Upper lobe of left lung (tissue), 6 donors: Measurements from ENCODE around the gene NPDC1. TPM values are rescaled to one million over a fixed set of nuclear protein-coding genes. Genes with fewer than 3 reads are reported as not detected.

Source experiments
- ATAC-seq, 2 donors: fragments of 200-7000 bp; cut with Tn5 transposase; one replicate each; pipeline ENCODE4 v1.9.1; 2022; ENCODE audit warnings: mild to moderate bottlenecking in 2 of 2, moderate library complexity in 2 of 2; ENCODE audit not compliant: low FRiP score in 2 of 2
- DNase-seq, 2 donors: peaks; one replicate each; pipeline ENCODE4 v3.0.0-alpha.2; 2019 to 2020
- H3K27ac ChIP-seq, 4 donors: fragments of 200-600 bp; sonication (generic); one replicate each; pipeline ENCODE4 v1.5.1; 2016 to 2019
- H3K27me3 ChIP-seq, 4 donors: fragments of 200-600 bp; sonication (generic); one replicate each; pipeline ENCODE4 v1.5.1; 2017 to 2019
- H3K36me3 ChIP-seq, 4 donors: fragments of 200-600 bp; sonication (generic); one replicate each; pipeline ENCODE4 v1.5.1; 2016 to 2019
- H3K4me1 ChIP-seq, 4 donors: fragments of 200-600 bp; sonication (generic); one replicate each; pipeline ENCODE4 v1.5.1; 2018 to 2019
- H3K4me3 ChIP-seq, 4 donors: fragments of 200-600 bp; sonication (generic); one replicate each; pipeline ENCODE4 v1.5.1; 2017 to 2019; ENCODE audit warnings: mild to moderate bottlenecking in 2 of 4, moderate library complexity in 1 of 4
- H3K9me3 ChIP-seq, 4 donors: fragments of 200-600 bp; sonication (generic); one replicate each; pipeline ENCODE4 v1.5.1; 2018 to 2019
- EP300 ChIP-seq, 4 donors: sonication (generic); formaldehyde crosslinking; IDR thresholded peaks; one replicate each; pipeline ENCODE4 v1.5.1; 2017; ENCODE audit warnings: antibody characterized with exemption in 4 of 4, control low read depth in 2 of 4
- POLR2A ChIP-seq, 4 donors: fragments of 450-650 bp; IDR thresholded peaks; one replicate each; pipeline ENCODE4 v1.5.1; 2016 to 2017; ENCODE audit warnings: antibody characterized with exemption in 4 of 4, mild to moderate bottlenecking in 2 of 4
- POLR2AphosphoS5 ChIP-seq, 2 donors: sonication (generic); formaldehyde crosslinking; IDR thresholded peaks; one replicate each; pipeline ENCODE4 v1.5.1; 2017; ENCODE audit warnings: antibody characterized with exemption in 2 of 2
- WGBS, 2 donors: methylation state at CpG; one replicate each; pipeline ENCODE4 v1.1.5; 2017 to 2018; 5-methylcytosine and 5-hydroxymethylcytosine counted together
- total RNA-seq, 6 donors: library from RNA; depleted of rRNA in 4 of 6; stranded (reverse); fragments of >200 nt in 4 of 6; gene quantifications; one replicate each; pipeline versions ENCODE4 v1.1.0 to v1.2.1, GENCODE V29; 2016 to 2021
- TF ChIP-seq, protein P1 (sequence below), 6 experiments: fragments of 450-650 bp in 4 of 6; fragments of 200-600 bp in 2 of 6; sonication (generic) in 2 of 6; IDR thresholded peaks; one replicate each; pipeline ENCODE4 v1.5.1; 2016 to 2019; ENCODE audit warnings: antibody characterized with exemption in 6 of 6
- donor health status: DM: no; HTN: no; CAD: no; lungs with moderate emphysema.
- donor health status: DM: no; HTN: yes; CAD: no; lungs with severe emphysema.

NPDC1 gene
- total RNA-seq, 6 donors from 2014 or later = 26.7 to 199 (median 73.2) TPM

DNA sequence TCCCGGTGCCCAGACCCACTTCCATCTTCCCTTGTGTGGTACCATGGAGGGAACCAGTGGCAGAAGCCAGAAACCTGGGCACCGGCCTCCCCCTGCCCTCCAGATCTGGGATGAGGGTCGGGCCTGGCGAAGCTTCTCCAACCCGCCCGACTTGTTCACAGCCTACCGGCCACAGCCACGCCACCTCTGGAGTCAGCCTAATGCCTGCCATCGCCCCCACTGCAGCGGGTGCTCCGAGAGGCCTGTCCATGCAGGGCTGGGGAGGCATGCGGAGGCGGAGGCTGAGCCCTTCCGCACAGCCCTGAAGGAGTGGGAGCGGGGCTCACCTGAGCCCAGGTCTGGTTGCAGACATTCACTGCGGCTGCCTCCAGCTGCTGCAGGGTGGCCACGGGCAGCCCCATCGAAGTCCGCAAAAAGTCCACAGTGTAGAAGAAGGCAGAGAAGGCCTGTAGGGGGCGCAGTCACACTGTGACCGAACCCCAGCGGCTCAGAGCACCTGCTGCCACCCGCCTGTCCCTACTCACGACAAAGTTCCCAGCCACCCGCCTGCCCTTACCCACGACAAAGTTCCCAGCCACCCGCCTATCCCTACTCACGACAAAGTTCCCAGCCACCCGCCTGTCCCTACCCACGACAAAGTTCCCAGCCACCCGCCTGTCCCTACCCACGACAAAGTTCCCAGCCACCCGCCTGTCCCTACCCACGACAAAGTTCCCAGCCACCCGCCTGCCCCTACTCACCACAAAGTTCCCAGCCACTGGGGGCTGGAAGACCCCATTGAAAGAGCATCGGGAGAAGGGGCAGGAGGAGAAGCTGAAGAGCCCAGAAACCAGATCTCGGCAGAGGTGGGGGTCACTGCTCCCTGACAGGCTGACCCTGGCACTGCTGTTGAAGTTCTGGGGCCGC is 3.8 kb upstream of the NPDC1 start:
- peak; percentile 56 to 68 for DNase-seq
- peaks cover 0 to 61% (median 28%) of the 10 kb centered on the region in 4 donors for H3K27me3 ChIP-seq
- no peak overlapping the region for H3K27ac ChIP-seq
- TF ChIP-seq POLR2AphosphoS5 (IDR thresholded peaks at IDR 0.05) = no peak
- TF ChIP-seq, protein P1, sequence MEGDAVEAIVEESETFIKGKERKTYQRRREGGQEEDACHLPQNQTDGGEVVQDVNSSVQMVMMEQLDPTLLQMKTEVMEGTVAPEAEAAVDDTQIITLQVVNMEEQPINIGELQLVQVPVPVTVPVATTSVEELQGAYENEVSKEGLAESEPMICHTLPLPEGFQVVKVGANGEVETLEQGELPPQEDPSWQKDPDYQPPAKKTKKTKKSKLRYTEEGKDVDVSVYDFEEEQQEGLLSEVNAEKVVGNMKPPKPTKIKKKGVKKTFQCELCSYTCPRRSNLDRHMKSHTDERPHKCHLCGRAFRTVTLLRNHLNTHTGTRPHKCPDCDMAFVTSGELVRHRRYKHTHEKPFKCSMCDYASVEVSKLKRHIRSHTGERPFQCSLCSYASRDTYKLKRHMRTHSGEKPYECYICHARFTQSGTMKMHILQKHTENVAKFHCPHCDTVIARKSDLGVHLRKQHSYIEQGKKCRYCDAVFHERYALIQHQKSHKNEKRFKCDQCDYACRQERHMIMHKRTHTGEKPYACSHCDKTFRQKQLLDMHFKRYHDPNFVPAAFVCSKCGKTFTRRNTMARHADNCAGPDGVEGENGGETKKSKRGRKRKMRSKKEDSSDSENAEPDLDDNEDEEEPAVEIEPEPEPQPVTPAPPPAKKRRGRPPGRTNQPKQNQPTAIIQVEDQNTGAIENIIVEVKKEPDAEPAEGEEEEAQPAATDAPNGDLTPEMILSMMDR (IDR thresholded peaks at IDR 0.05) = peak in 5 of 6 experiments; percentile 24 to 64 (median 57)
- ATAC-seq = peak in 1 of 2 donors; percentile 23
- no peak overlapping the region for H3K4me3 ChIP-seq
- no peaks in the 10 kb centered on the region for H3K9me3 ChIP-seq
- H3K4me1 ChIP-seq = peaks cover 27 to 47% (median 36%) of the 10 kb centered on the region in 4 donors
- H3K36me3 ChIP-seq = no peaks in the 10 kb centered on the region
- WGBS, 2 donors = 43% methylated on average over 23 to 37 of the region's 38 CpGs

DNA sequence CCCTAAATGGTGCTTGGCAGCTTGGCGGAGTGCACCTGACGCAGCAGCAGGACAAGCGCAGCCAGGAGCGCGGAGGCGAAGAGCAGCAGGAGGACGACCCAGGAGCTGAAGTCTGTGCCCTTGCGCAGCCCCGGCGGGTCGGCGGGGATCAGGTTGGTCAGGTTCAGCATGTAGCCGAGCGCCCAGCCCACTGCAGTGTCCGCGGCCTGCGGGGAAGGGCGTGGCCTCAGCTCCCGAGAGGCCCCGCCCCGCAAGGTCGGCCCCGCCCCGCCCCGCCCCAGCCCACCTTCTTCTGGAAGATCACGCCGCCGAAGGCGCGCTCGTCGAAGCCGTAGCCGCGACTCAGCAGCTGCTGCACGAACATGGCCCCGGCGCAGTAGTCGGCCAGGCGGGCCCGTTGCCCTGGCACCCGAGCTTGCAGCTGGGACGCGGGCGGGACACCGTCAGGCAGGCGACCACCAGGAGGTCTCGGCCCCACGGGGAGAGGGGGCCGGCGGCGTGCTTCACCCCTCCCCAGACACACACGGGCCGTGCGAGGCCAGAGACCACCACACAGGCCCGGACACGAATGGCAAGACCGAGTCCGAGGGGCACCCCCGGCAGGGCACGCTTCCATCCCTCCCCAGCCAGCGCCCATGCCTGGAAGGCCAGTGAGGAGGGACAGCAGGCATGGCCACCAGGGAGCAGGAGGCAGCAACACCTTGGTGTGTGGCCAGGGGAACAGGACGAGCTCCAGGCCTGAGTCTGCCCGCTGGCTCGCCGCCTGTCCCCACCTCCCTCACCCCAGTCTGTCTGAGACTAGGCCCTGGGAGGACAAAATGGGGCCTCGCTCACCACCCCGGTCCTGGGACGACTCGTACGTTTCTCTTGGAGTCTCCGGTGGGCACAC is 2.9 kb upstream of the NPDC1 start:
- H3K27ac ChIP-seq = no peak overlapping the region
- no peaks in the 10 kb centered on the region for H3K9me3 ChIP-seq
- no peak overlapping the region for H3K4me3 ChIP-seq
- peaks cover 0 to 65% (median 28%) of the 10 kb centered on the region in 4 donors for H3K27me3 ChIP-seq
- H3K36me3 ChIP-seq = no peaks in the 10 kb centered on the region
- no peak for ATAC-seq
- H3K4me1 ChIP-seq = peaks cover 30 to 47% (median 34%) of the 10 kb centered on the region in 4 donors
- peak in 1 of 2 donors; percentile 84 for DNase-seq
- TF ChIP-seq POLR2AphosphoS5 (IDR thresholded peaks at IDR 0.05) = no peak
- TF ChIP-seq POLR2A (IDR thresholded peaks at IDR 0.05) = no peak
- TF ChIP-seq, protein P1 (IDR thresholded peaks at IDR 0.05) = no peak
- no peak for TF ChIP-seq EP300 (IDR thresholded peaks at IDR 0.05)
- WGBS, 2 donors = 52 to 59% methylated on average over 10 to 30 of the region's 72 CpGs

GRCh38 chr9:137045294-137046087 is 486 bp downstream of the NPDC1 start:
- peaks cover 36 to 58% (median 42%) of the 10 kb centered on the region in 4 donors for H3K4me1 ChIP-seq
- H3K4me3 ChIP-seq = peak overlapping the region; percentile 55 to 82 (median 64)
- ATAC-seq (peak in 1 of 2 donors; percentile 23), DNase-seq (peak in 1 of 2 donors; percentile 86)
- peak overlapping the region; percentile 50 to 81 (median 76) for H3K27ac ChIP-seq
- H3K27me3 ChIP-seq = peaks cover 0 to 49% (median 16%) of the 10 kb centered on the region in 4 donors
- WGBS, 2 donors = 1% methylated on average over 47 of the region's 96 CpGs; no CpG with 5 or more reads in 1 of the 2 donors
- peaks cover 0 to 3% (median 3%) of the 10 kb centered on the region in 4 donors for H3K36me3 ChIP-seq
- TF ChIP-seq POLR2A (IDR thresholded peaks at IDR 0.05) (no peak), EP300 (IDR thresholded peaks at IDR 0.05) (no peak), POLR2AphosphoS5 (IDR thresholded peaks at IDR 0.05) (no peak)
- TF ChIP-seq, protein P1 (IDR thresholded peaks at IDR 0.05) = no peak
- no peaks in the 10 kb centered on the region for H3K9me3 ChIP-seq

GRCh38 chr9:137044502-137045177 is 1.3 kb downstream of the NPDC1 start:
- DNase-seq (peak; percentile 41 to 64), ATAC-seq (peak in 1 of 2 donors; percentile 4)
- 22 to 26% methylated on average over 9 to 17 of the region's 18 CpGs for WGBS, 2 donors
- H3K4me1 ChIP-seq = peaks cover 36 to 60% (median 45%) of the 10 kb centered on the region in 4 donors
- peaks cover 0 to 46% (median 15%) of the 10 kb centered on the region in 4 donors for H3K27me3 ChIP-seq
- no peaks in the 10 kb centered on the region for H3K9me3 ChIP-seq
- H3K27ac ChIP-seq = peak overlapping the region; percentile 72 to 81 (median 76)
- H3K36me3 ChIP-seq = peaks cover 0 to 11% (median 9%) of the 10 kb centered on the region in 4 donors
- TF ChIP-seq POLR2AphosphoS5 (IDR thresholded peaks at IDR 0.05) (peak; percentile 54 to 59), EP300 (IDR thresholded peaks at IDR 0.05) (peak in 1 of 4 donors; percentile 7), POLR2A (IDR thresholded peaks at IDR 0.05) (no peak)
- peak overlapping the region; percentile 38 to 82 (median 64) for H3K4me3 ChIP-seq
